ENCODE results near the gene PDZD2.

DNA sequence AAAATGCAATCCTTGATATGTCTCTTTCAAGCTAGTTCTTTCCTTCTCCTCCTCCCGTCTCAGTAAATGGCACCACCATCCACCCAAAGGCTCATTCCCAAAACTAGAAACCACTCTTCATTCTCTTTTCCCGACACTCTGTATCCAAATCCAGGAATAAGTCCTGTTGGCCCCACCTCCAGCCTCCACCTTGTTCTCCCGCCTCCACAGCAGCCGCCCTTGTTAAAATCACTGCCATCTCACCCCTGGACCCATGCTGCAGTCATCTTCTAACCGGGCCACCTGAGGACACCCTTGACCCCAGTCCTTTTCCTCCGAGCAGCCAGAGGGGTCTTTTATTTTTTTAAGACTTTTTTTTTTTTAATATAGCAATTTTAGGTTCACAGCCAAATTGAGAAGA, 9.4 kb downstream of the PDZD2 start:
- TF ChIP-seq, protein P1, sequence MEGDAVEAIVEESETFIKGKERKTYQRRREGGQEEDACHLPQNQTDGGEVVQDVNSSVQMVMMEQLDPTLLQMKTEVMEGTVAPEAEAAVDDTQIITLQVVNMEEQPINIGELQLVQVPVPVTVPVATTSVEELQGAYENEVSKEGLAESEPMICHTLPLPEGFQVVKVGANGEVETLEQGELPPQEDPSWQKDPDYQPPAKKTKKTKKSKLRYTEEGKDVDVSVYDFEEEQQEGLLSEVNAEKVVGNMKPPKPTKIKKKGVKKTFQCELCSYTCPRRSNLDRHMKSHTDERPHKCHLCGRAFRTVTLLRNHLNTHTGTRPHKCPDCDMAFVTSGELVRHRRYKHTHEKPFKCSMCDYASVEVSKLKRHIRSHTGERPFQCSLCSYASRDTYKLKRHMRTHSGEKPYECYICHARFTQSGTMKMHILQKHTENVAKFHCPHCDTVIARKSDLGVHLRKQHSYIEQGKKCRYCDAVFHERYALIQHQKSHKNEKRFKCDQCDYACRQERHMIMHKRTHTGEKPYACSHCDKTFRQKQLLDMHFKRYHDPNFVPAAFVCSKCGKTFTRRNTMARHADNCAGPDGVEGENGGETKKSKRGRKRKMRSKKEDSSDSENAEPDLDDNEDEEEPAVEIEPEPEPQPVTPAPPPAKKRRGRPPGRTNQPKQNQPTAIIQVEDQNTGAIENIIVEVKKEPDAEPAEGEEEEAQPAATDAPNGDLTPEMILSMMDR (IDR thresholded peaks at IDR 0.05; ENCODE audit: poor library complexity, severe bottlenecking), result no peak
- TF ChIP-seq SMC3 (conservative IDR thresholded peaks at IDR 0.05; ENCODE audit: poor library complexity), result no peak
- no peak for TF ChIP-seq REST (IDR thresholded peaks at IDR 0.05; ENCODE audit: borderline replicate concordance)
- no peak for TF ChIP-seq EZH2 (IDR thresholded peaks at IDR 0.05; ENCODE audit: borderline replicate concordance, insufficient read depth, low read length, poor library complexity, severe bottlenecking)
